GM21576 (cell line): ENCODE measurements around the gene CNOT2.

Experiments
- ATAC-seq: cut with Tn5 transposase; IDR thresholded peaks from one replicate; pipeline ENCODE4 v1.9.1; 2021; ENCODE audit warnings: mild to moderate bottlenecking, moderate library complexity; ENCODE audit not compliant: unreplicated experiment

Gene CNOT2

GRCh38 chr12:70403826-70404225, 160.6 kb downstream of the CNOT2 start:
- no peak for ATAC-seq
